HG03159 (cell line): ENCODE results near the gene GGCT.

ENCODE experiments used
- ATAC-seq: cut with Tn5 transposase; IDR thresholded peaks from one replicate; pipeline ENCODE4 v1.9.1; 2021; ENCODE audit warnings: mild to moderate bottlenecking, moderate library complexity; ENCODE audit not compliant: unreplicated experiment

Gene GGCT

GRCh38 chr7:30479202-30480120 is 25.2 kb downstream of the GGCT start:
- ATAC-seq, result no peak

- peak; percentile 84 for ATAC-seq
These were observed 26.1 kb downstream of the GGCT start, which contains the start of gene NOD1 for GRCh38 chr7:30478349-30479201. Gene NOD1, minus strand, starts transcription at chr7:30478784. Its CDS starts 21,863 bp downstream, at chr7:30456921.

- no peak for ATAC-seq
These were observed 28.0 kb downstream of the GGCT start for GRCh38 chr7:30476459-30477145.

- ATAC-seq, result no peak
These were observed 29.0 kb downstream of the GGCT start for GRCh38 chr7:30475580-30475979.

GRCh38 chr7:30474893-30475292 is 29.7 kb downstream of the GGCT start:
- ATAC-seq, result no peak

- no peak for ATAC-seq
These were observed 30.1 kb downstream of the GGCT start for GRCh38 chr7:30474485-30474884.

- no peak for ATAC-seq
These were observed 30.7 kb downstream of the GGCT start for GRCh38 chr7:30473903-30474302.

GRCh38 chr7:30472784-30473775 is 31.5 kb downstream of the GGCT start:
- no peak for ATAC-seq

GRCh38 chr7:30472081-30472783 is 32.4 kb downstream of the GGCT start:
- ATAC-seq, result no peak

GRCh38 chr7:30471205-30471604 is 33.4 kb downstream of the GGCT start:
- ATAC-seq, result no peak

- no peak for ATAC-seq
These were observed 33.9 kb downstream of the GGCT start for GRCh38 chr7:30470771-30471170.

- ATAC-seq, result no peak
These were observed 34.4 kb downstream of the GGCT start for GRCh38 chr7:30470163-30470770.

GRCh38 chr7:30469303-30469702 is 35.3 kb downstream of the GGCT start:
- ATAC-seq, result no peak

- no peak for ATAC-seq
These were observed 35.8 kb downstream of the GGCT start for GRCh38 chr7:30468791-30469190.

GRCh38 chr7:30468041-30468440 is 36.6 kb downstream of the GGCT start:
- no peak for ATAC-seq

- no peak for ATAC-seq
These were observed 37.4 kb downstream of the GGCT start for GRCh38 chr7:30467271-30467670.

GRCh38 chr7:30466266-30466665 is 38.4 kb downstream of the GGCT start:
- ATAC-seq, result no peak

GRCh38 chr7:30465811-30466180 is 38.8 kb downstream of the GGCT start:
- ATAC-seq, result no peak
